Esophagus muscularis mucosa (tissue), 4 donors: Measurements from ENCODE around the gene TKTL2. TPM values are rescaled to one million over a fixed set of nuclear protein-coding genes. Genes with fewer than 3 reads are reported as not detected.

Experiments
- DNase-seq: peaks from one replicate; pipeline ENCODE4 v3.0.0-alpha.2; 2017; ENCODE audit errors: extremely low spot score
- H3K27ac ChIP-seq, 4 donors: fragments of 200-600 bp; sonication (generic); replicated peaks in 1 of 4; 1 replicate in 3 of 4; 2 replicates in 1 of 4; pipeline ENCODE4 v1.5.1; 2016 to 2019; ENCODE audit warnings: mild to moderate bottlenecking in 1 of 4
- H3K27me3 ChIP-seq, 4 donors: fragments of 200-600 bp; sonication (generic); one replicate each; pipeline versions ENCODE4 v1.5.1 to v1.6.0; 2016 to 2019
- H3K36me3 ChIP-seq, 4 donors: fragments of 200-600 bp; sonication (generic); one replicate each; pipeline ENCODE4 v1.5.1; 2016 to 2019
- H3K4me1 ChIP-seq, 4 donors: fragments of 200-600 bp; sonication (generic); one replicate each; pipeline ENCODE4 v1.5.1; 2016 to 2019
- H3K4me3 ChIP-seq, 4 donors: fragments of 200-600 bp; sonication (generic); 1 replicate in 2 of 4; 2 replicates in 2 of 4; pipeline ENCODE4 v1.5.1; 2016 to 2019; ENCODE audit warnings: mild to moderate bottlenecking in 4 of 4, moderate library complexity in 1 of 4
- H3K9me3 ChIP-seq, 4 donors: fragments of 200-600 bp; sonication (generic); 1 replicate in 3 of 4; 2 replicates in 1 of 4; pipeline ENCODE4 v1.5.1; 2016 to 2019
- EP300 ChIP-seq: sonication (generic); formaldehyde crosslinking; IDR thresholded peaks from one replicate; pipeline ENCODE4 v1.6.1; 2017; ENCODE audit warnings: antibody characterized with exemption
- POLR2A ChIP-seq: fragments of 450-650 bp; IDR thresholded peaks from one replicate; pipeline ENCODE4 v1.6.1; 2017; ENCODE audit warnings: antibody characterized with exemption, moderate library complexity, mild to moderate bottlenecking, low read depth
- POLR2AphosphoS5 ChIP-seq, 2 donors: sonication (generic); formaldehyde crosslinking; IDR thresholded peaks; one replicate each; pipeline ENCODE4 v1.6.1; 2017; ENCODE audit warnings: antibody characterized with exemption in 2 of 2
- WGBS: methylation state at CpG from one replicate; pipeline ENCODE4 v1.1.5; 2018; 5-methylcytosine and 5-hydroxymethylcytosine counted together
- intact Hi-C: fragments of 100-400 bp; cut with DNase I; formaldehyde crosslinking; loops from one replicate; pipeline ENCODE4 v1.15.1; 2023
- total RNA-seq, 4 donors: library from RNA; depleted of rRNA; stranded (reverse); fragments of >200 nt; gene quantifications; one replicate each; pipeline versions ENCODE4 v1.1.0 to v1.2.1, GENCODE V29; 2016
- TF ChIP-seq, protein P1 (sequence below), 3 experiments: fragments of 200-600 bp in 2 of 3; fragments of 450-650 bp in 1 of 3; sonication (generic) in 2 of 3; IDR thresholded peaks; one replicate each; pipeline ENCODE4 v1.5.1; 2017 to 2019; ENCODE audit warnings: antibody characterized with exemption in 3 of 3, mild to moderate bottlenecking in 2 of 3, moderate library complexity in 1 of 3

Gene TKTL2
- total RNA-seq, 4 donors from 2014 or later: not detected

DNA sequence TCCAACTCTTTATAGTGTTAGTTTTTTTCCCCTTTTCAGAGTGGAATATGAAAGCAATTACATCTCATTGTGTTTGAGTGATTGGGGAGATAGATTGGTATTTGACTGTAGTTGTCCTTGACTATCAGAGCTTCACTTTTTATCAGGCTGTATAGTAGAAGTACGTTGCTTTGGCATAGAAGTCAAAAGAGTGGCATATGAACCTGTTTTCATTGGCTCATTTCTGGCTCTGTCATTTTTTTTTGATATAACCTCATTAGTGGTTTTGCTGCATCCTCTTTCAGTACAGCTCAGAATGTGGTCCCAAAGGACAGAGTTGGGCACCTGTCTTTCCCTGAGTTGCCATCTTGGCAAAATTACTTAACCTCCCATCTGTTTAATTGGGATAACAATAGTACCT lies 22.3 kb upstream of the TKTL2 start:
- intact Hi-C loops: loop anchor here (10.0 kb wide), 1 partner anchor 331 kb away; the partner anchor contains the start of gene NAF1
- TF ChIP-seq EP300 (no peak), POLR2A (no peak), POLR2AphosphoS5 (IDR thresholded peaks at IDR 0.05) (no peak)
- TF ChIP-seq, protein P1, sequence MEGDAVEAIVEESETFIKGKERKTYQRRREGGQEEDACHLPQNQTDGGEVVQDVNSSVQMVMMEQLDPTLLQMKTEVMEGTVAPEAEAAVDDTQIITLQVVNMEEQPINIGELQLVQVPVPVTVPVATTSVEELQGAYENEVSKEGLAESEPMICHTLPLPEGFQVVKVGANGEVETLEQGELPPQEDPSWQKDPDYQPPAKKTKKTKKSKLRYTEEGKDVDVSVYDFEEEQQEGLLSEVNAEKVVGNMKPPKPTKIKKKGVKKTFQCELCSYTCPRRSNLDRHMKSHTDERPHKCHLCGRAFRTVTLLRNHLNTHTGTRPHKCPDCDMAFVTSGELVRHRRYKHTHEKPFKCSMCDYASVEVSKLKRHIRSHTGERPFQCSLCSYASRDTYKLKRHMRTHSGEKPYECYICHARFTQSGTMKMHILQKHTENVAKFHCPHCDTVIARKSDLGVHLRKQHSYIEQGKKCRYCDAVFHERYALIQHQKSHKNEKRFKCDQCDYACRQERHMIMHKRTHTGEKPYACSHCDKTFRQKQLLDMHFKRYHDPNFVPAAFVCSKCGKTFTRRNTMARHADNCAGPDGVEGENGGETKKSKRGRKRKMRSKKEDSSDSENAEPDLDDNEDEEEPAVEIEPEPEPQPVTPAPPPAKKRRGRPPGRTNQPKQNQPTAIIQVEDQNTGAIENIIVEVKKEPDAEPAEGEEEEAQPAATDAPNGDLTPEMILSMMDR (IDR thresholded peaks at IDR 0.05): no peak
- Histone ChIP-seq H3K27me3 (no peaks in the 10 kb centered on the region), H3K4me3 (peak overlapping the region in 2 of 4 donors; percentile 9 to 75), H3K27ac (no peak overlapping the region), H3K9me3 (no peaks in the 10 kb centered on the region), H3K36me3 (peaks cover 0 to 5% (median 0%) of the 10 kb centered on the region in 4 donors), H3K4me1 (peaks cover 4 to 21% (median 15%) of the 10 kb centered on the region in 4 donors)
- 36% methylated on average over 1 of the region's 1 CpG for WGBS
- DNase-seq: no peak

DNA sequence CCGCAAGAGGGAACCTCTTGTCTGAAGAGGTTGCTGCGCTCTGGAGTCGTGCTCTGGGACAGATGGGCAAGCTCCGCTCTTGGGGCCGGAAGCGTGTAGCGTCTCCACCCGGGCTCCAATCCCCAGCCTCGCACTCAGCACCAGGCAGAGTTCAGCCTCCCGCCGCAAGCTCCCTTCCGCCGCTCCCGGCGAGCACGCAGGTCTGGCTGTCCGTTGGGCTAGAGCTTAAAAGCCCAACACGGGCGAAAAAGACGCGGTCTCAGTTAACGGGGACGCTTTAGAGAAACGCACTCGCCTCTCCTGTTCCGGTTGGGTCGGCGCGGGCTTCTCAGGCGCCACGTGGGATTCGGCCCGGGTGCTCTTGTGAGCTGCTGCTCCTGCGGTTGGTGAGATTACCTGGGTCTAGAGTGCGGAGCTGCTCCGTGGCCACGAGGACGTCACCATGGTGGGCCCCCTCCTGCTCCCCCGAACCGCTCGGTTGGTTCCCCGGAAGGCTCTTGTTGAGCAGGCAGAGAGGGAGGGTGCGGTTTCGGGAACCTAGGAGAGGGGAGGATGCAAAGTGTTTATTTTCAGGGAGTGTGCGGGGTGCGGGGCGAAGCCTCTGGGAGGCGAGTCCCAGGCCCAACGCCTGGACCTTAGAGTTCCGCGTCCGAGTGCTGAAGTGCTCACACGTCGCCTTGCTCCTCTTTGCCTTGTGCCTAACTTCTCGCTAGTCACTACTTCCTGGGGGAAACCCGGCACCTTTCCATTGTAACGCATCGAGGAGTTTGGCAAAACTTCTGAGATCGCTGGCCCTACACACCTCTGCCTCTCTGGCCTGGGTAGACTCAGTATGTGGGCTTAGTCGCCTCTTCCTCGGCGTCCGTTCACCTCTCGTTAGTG lies 21.0 kb upstream of the TKTL2 start, which contains the start of gene TMA16:
Gene TMA16, plus strand, starts transcription at position 331 of the 882 bp plus-strand sequence. Its CDS starts 112 bp downstream, at position 443.
- Histone ChIP-seq H3K36me3 (peaks cover 0 to 5% (median 0%) of the 10 kb centered on the region in 4 donors), H3K9me3 (no peaks in the 10 kb centered on the region), H3K27me3 (no peaks in the 10 kb centered on the region), H3K27ac (peak within 1 kb of the TSS; percentile 74 to 84 (median 82)), H3K4me3 (peak within 1 kb of the TSS; percentile 63 to 83 (median 72)), H3K4me1 (peaks cover 4 to 21% (median 15%) of the 10 kb centered on the region in 4 donors)
- intact Hi-C loops: loop anchor here (10.0 kb wide), 1 partner anchor 330 kb away; the partner anchor contains the start of gene NAF1
- peak; percentile 94 for DNase-seq
- TF ChIP-seq EP300 (no peak), POLR2A (no peak), POLR2AphosphoS5 (IDR thresholded peaks at IDR 0.05) (peak; percentile 73)
- TF ChIP-seq, protein P1 (IDR thresholded peaks at IDR 0.05): peak in 1 of 3 experiments; percentile 10
- 1% methylated on average over 52 of the region's 64 CpGs for WGBS

GRCh38 chr4:163493643-163494359 lies 20.2 kb upstream of the TKTL2 start:
- Histone ChIP-seq H3K4me3 (peak overlapping the region; percentile 63 to 83 (median 72)), H3K27me3 (no peaks in the 10 kb centered on the region), H3K36me3 (peaks cover 0 to 5% (median 0%) of the 10 kb centered on the region in 4 donors), H3K27ac (peak overlapping the region; percentile 74 to 84 (median 82)), H3K9me3 (no peaks in the 10 kb centered on the region), H3K4me1 (peaks cover 4 to 21% (median 15%) of the 10 kb centered on the region in 4 donors)
- DNase-seq: no peak
- 54% methylated on average over 25 of the region's 28 CpGs for WGBS
- no peak for TF ChIP-seq EP300
- TF ChIP-seq POLR2AphosphoS5 (IDR thresholded peaks at IDR 0.05): no peak
- TF ChIP-seq, protein P1 (IDR thresholded peaks at IDR 0.05): no peak
- TF ChIP-seq POLR2A: no peak
- intact Hi-C loops: loop anchor here (10.0 kb wide), 1 partner anchor 329 kb away; the partner anchor contains the start of gene NAF1

- no peak overlapping the region for H3K4me3 ChIP-seq
- H3K27me3 ChIP-seq: no peaks in the 10 kb centered on the region
- intact Hi-C loops: loop anchor here (10.0 kb wide), 1 partner anchor 328 kb away; the partner anchor contains the start of gene NAF1
- 89% methylated on average over 6 of the region's 6 CpGs for WGBS
- no peak overlapping the region for H3K27ac ChIP-seq
- H3K36me3 ChIP-seq: peaks cover 0 to 5% (median 0%) of the 10 kb centered on the region in 4 donors
- TF ChIP-seq, protein P1 (IDR thresholded peaks at IDR 0.05): no peak
- no peak for TF ChIP-seq EP300
- TF ChIP-seq POLR2AphosphoS5 (IDR thresholded peaks at IDR 0.05): no peak
- no peak for TF ChIP-seq POLR2A
- DNase-seq: no peak
- no peaks in the 10 kb centered on the region for H3K9me3 ChIP-seq
- H3K4me1 ChIP-seq: peaks cover 4 to 21% (median 15%) of the 10 kb centered on the region in 4 donors
Measured at GRCh38 chr4:163492951-163493504, 19.5 kb upstream of the TKTL2 start.
